IPS-20b (cell line): ENCODE measurements around the gene SPSB3.

Source experiments
- H3K27ac ChIP-seq: one replicate; pipeline ENCODE4 v1.5.1; 2013; ENCODE audit warnings: low read length
- H3K27me3 ChIP-seq: 2 replicates; pipeline ENCODE4 v1.6.1; 2013; ENCODE audit warnings: mild to moderate bottlenecking, low read length, inconsistent platforms; ENCODE audit not compliant: insufficient read depth
- H3K36me3 ChIP-seq: 2 replicates; pipeline ENCODE4 v1.6.1; 2013; ENCODE audit warnings: low read depth, mild to moderate bottlenecking, inconsistent platforms, low read length, moderate library complexity; ENCODE audit not compliant: insufficient read depth
- H3K4me1 ChIP-seq: 2 replicates; pipeline ENCODE4 v1.6.1; 2013; ENCODE audit warnings: mild to moderate bottlenecking, control low read depth, inconsistent platforms, low read length, moderate library complexity; ENCODE audit not compliant: insufficient read depth
- H3K4me3 ChIP-seq: 2 replicates; pipeline ENCODE4 v1.5.1; 2013; ENCODE audit warnings: mild to moderate bottlenecking, low read length, inconsistent platforms
- H3K9ac ChIP-seq: 2 replicates; pipeline ENCODE4 v1.6.1; 2013; ENCODE audit warnings: low read depth, mild to moderate bottlenecking, inconsistent platforms, low read length, moderate library complexity
- H3K9me3 ChIP-seq: 2 replicates; pipeline ENCODE4 v1.6.1; 2013; ENCODE audit warnings: mild to moderate bottlenecking, low read depth, low read length, inconsistent platforms; ENCODE audit not compliant: insufficient read depth

The SPSB3 gene

DNA sequence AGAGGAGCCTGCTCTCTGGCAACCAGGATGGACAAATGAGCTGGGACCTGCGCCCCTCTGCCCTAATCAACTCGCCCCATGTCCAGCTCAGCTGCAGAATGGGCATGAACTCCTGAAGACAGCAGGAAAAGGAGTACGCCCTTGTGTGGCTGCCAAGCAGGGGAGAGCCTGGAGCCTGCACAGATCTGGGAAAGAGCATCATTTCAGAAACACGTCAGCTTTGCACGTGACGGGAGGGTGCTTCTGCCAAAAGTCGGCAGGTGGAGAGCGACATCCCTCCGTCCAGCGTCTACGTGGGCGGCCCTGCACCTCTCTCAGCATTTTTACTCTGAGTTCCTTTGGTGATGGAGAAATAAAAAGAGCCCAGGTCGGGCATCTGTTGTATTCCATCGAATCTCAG, 29.5 kb downstream of the SPSB3 start:
- peaks cover 22% of the 10 kb centered on the region; the same call in 1 of the 2 replicates for H3K36me3 ChIP-seq

DNA sequence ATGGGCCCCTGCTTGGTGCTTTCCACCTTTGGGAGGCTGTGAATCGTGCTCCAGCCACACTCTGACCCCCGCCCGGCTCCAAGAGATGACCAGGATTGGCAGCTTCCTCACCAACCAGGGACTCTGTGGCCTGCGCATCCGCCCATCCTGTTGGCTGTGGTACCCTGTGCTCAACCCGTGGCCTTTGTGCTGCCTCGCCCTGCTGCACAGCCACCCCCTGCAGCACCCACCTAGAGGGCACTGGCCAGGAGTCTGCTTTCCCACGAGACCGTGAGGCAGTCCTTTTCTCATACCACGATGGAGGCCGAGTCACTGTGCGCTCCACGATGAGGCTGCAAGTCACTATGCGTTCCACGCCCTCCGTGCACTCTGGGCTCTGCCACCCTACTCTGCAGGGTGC, 30.4 kb downstream of the SPSB3 start:
- H3K36me3 ChIP-seq, result peaks cover 22% of the 10 kb centered on the region; the same call in 1 of the 2 replicates
- H3K27ac ChIP-seq, result no peak overlapping the region
- no peaks in the 10 kb centered on the region for H3K9me3 ChIP-seq
- H3K4me3 ChIP-seq, result no peak overlapping the region
- no peak overlapping the region for H3K9ac ChIP-seq
- no peaks in the 10 kb centered on the region for H3K27me3 ChIP-seq
- H3K4me1 ChIP-seq, result no peaks in the 10 kb centered on the region

More for the DNA sequence above, 29.5 kb downstream of the SPSB3 start:
- Histone ChIP-seq H3K9ac (no peak overlapping the region), H3K4me1 (no peaks in the 10 kb centered on the region), H3K27me3 (no peaks in the 10 kb centered on the region), H3K27ac (no peak overlapping the region), H3K9me3 (no peaks in the 10 kb centered on the region), H3K4me3 (no peak overlapping the region)

DNA sequence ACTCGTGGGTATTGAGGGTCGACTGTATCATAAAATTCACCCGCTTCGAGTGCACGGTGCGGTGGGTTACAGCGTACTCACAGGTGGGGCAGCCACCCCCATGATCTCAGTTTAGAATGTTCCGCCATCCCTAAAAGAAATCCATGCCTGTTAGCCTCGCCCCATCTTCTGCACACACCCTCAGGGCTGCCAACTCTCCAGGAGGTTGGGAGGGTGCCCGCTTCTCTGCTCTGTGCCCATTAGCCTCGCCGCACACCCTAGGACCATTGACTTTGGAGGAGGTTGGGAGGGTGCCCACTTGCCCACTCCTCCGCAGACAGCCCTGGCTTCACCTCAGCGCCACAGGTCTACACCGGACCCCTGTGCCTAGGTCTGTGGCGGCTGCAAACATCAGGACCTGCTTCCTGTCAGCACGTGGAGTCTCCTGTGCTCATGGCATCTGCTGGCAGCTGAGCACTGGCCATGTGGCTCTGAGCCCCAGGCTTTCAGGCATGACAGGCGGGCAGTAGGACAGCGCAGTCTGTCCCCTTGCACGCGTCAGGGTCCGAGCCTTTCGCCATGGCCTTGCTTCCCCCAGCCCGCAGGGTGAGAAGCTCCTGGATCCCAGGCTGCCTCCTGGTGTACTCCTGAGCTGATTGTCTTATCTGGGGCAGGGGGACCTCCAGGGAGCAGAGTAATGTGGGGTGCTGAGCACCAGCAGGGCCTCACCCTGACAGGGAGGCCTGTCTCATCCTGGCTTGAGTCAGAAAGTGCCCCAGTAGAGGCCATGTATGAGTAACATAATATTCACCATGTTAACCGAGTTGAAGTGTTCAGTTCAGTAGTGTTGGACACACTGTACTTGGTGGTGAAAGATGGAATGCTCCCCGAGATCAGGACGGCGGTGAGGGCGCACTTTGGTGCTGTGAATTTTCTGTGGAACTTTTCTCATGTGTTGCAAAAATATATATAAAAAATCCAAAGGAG, 32.9 kb downstream of the SPSB3 start:
- Histone ChIP-seq H3K4me1 (no peaks in the 10 kb centered on the region), H3K27me3 (no peaks in the 10 kb centered on the region), H3K9ac (no peak overlapping the region), H3K4me3 (no peak overlapping the region), H3K27ac (no peak overlapping the region), H3K36me3 (peaks cover 22% of the 10 kb centered on the region; the same call in 1 of the 2 replicates), H3K9me3 (no peaks in the 10 kb centered on the region)

DNA sequence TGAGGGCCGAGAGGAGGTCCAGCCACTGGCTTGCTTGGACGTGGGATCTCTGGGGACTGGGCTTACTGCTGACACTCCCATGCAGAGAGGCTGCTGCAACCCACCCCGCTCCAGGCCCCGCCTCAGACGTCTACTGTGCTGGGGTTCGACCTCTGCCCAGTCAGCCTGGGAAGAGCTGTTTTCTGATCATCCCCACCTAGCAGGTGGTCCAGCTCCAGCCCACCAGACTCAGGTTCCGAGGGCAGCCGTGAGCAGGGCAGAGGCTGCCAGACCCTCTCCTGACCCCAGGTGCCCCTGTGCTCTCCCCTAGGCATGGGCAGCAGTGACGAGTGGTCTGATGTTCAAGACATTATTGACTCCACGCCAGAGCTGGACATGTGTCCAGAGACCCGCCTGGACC, 34.4 kb downstream of the SPSB3 start:
- H3K27me3 ChIP-seq, result no peaks in the 10 kb centered on the region
- H3K9me3 ChIP-seq, result no peaks in the 10 kb centered on the region
- peaks cover 22% of the 10 kb centered on the region; the same call in 1 of the 2 replicates for H3K36me3 ChIP-seq
- no peak overlapping the region for H3K9ac ChIP-seq
- H3K4me3 ChIP-seq, result no peak overlapping the region
- no peaks in the 10 kb centered on the region for H3K4me1 ChIP-seq
- H3K27ac ChIP-seq, result no peak overlapping the region

DNA sequence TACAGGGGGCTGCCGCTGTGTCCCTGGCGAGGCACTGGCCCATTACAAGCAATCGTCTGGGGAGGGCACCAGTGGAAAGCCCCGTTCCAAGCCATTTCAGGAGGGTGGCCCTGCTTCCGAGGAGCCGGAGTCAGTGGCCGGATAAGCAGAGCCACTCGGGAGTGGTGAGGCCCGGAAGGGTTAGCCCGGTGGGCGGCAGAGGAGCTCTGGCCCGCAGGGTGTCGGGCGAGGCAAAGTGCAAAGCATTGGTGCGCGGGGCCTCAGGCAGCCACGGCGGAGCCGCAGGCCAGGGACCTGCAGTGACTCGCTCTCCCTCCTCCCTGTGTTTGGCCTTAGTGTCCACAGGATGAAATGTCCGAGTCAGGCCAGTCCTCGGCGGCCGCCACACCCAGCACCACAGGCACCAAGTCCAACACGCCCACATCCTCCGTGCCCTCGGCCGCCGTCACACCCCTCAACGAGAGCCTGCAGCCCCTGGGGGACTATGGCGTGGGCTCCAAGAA, 35.6 kb downstream of the SPSB3 start:
- Histone ChIP-seq H3K27me3 (no peaks in the 10 kb centered on the region), H3K9ac (no peak overlapping the region), H3K27ac (no peak overlapping the region), H3K9me3 (no peaks in the 10 kb centered on the region), H3K4me3 (no peak overlapping the region), H3K36me3 (peaks cover 17% of the 10 kb centered on the region; the same call in 1 of the 2 replicates), H3K4me1 (no peaks in the 10 kb centered on the region)

DNA sequence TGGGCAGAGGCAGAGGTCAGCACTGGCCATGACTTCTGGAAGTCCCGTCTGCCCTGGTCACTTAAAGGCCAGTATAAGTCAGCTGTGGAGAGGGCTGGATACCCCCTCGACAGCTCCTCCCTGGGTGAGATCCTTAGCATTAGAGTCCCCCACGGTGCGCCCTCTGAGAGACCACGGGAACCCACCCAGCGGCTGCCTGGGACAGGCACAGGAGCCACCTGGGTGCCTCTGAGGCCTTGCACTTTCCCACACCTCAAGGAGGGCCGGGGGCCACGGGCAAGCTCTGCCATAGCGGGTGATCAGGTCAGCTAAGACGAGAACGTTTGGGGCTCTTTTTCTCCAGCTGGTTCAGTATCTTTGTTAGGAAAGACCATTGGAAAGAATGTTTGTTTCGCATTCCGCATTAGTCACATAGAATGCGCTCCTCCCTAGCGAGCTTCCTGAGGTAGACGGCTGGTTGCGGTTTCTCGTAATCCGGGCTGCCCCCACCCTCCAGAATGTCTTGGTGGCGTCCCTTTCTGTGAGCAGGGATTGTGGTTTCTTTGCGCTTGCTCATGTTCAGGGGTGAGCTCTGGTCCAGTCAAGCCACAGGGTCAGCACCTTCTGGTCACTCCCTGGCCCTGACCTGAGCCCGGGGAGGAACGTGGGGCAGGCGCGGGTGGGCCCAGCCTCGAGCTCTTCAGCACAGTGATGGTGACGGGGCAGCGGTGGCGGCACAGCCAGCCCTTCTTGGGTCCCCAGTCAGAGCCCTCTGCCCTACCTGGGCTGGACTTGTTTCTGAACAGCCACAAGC, 36.3 kb downstream of the SPSB3 start:
- no peaks in the 10 kb centered on the region for H3K9me3 ChIP-seq
- H3K27me3 ChIP-seq, result no peaks in the 10 kb centered on the region
- H3K9ac ChIP-seq, result no peak overlapping the region
- H3K4me1 ChIP-seq, result no peaks in the 10 kb centered on the region
- H3K36me3 ChIP-seq, result peaks cover 12% of the 10 kb centered on the region; the same call in 1 of the 2 replicates
- no peak overlapping the region for H3K27ac ChIP-seq
- no peak overlapping the region for H3K4me3 ChIP-seq

DNA sequence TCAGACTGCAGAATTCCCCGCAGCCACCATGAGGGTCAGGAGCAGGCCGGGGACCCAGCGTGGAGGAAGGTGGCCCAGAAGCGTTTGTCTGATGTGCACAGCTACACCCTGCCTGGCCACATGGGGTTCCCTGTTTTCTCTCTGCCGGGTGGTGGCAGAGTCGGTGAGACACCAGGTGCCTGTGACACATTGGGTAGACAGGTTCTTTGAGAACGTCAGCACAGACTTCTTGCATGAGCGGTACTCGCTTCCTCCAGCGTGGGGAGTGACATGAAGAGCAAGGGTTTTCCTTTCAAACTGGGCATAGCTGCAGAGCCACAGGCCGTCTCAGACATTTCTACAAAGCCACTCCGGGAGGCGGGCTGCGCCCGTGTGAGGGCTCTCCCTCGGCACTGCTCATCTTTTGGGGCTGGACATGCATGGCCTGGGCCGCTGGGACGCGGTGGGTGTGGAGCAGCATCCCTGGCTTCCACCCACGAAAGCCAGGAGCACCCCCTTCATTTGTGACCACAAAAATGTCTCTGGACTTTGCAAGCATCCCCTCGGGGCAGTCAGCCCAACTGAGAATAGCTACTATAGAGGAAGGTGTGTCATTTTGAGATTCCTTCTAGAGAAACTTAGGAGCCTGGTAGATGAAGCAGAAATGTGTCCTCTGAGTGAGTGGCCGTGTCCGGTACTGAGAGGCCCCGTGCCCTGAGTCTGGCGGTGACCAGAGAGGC, 37.0 kb downstream of the SPSB3 start:
- Histone ChIP-seq H3K27ac (no peak overlapping the region), H3K9me3 (no peaks in the 10 kb centered on the region), H3K4me1 (no peaks in the 10 kb centered on the region), H3K9ac (no peak overlapping the region), H3K4me3 (no peak overlapping the region), H3K27me3 (no peaks in the 10 kb centered on the region), H3K36me3 (peaks cover 12% of the 10 kb centered on the region; the same call in 1 of the 2 replicates)

DNA sequence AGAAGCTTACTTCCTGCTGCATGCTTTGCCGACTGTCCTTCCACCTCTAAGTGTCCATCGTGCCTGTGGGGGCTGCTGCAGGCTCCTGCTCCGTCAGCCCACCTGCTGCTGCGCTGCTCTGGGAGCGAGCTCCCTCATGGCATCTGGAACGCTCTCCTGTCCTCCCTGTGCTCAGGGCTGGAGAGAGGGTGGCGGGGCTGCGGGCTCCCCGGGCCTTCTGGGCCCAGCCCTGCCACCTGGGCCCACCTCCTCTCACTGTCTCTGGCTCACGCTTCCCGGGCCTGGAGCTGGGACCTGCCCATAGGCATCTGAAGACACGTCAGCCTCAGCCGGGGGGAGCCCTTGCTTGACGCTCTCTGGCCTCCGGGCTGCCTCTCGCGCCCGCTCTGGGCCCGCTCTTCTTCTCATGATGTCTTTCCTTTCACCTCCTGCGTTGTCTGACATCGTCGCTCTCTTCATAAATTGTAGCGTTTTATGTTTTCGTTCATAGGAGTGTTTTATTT, 38.0 kb downstream of the SPSB3 start:
- no peaks in the 10 kb centered on the region for H3K27me3 ChIP-seq
- H3K9ac ChIP-seq, result no peak overlapping the region
- H3K27ac ChIP-seq, result no peak overlapping the region
- H3K4me1 ChIP-seq, result no peaks in the 10 kb centered on the region
- H3K4me3 ChIP-seq, result no peak overlapping the region
- peaks cover 11% of the 10 kb centered on the region; the same call in 1 of the 2 replicates for H3K36me3 ChIP-seq
- H3K9me3 ChIP-seq, result peaks cover 7% of the 10 kb centered on the region

DNA sequence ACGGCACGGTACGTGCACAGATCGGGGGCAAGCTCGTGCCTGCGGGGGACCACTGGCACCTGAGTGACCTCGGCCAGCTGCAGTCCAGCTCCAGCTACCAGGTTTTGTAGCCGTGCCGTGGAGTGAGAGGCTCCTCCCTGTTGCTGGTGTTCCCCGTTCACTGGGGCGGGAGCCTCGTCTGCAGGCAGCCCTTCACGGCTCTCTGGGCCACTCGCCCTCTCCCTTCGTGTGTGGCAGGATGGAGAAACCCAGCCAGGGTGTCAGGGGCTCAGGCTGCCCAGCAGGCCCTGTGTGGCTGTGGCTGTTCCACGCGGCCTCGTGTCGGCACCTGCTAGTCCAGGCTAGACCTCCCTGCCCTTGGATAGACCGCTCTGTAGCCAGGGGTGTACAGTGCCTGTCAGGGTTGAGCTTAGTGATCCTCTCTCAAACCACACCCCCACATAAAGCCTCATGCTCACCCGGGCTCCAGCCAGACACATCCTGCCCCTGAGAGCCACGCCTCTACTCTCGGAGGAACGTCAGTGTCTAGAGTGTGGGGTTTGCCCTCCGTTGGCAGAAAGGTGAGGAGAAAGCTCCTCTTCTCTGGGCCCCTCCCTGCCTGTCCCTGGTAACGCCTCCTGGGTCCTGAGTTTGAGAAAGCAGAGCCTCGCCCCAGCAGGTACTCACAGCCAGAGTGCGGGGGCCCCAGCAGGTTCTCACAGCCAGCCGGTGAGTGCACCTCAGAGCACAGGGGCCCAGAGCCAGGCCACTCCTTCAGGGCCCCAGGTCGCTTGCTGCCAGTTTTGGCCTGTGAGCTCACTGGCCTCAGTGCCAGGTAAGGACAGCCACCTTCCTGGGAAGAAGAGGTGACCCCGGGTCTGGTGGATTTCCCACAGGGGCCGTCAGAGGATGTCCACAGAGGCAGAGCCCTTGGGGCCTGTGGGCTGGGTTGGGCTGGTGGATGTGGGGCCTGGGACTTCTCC, 38.7 kb downstream of the SPSB3 start:
- Histone ChIP-seq H3K9ac (no peak overlapping the region), H3K27ac (no peak overlapping the region), H3K27me3 (no peaks in the 10 kb centered on the region), H3K36me3 (peaks cover 3% of the 10 kb centered on the region; the same call in 1 of the 2 replicates), H3K4me1 (no peaks in the 10 kb centered on the region), H3K9me3 (peaks cover 14% of the 10 kb centered on the region), H3K4me3 (no peak overlapping the region)

DNA sequence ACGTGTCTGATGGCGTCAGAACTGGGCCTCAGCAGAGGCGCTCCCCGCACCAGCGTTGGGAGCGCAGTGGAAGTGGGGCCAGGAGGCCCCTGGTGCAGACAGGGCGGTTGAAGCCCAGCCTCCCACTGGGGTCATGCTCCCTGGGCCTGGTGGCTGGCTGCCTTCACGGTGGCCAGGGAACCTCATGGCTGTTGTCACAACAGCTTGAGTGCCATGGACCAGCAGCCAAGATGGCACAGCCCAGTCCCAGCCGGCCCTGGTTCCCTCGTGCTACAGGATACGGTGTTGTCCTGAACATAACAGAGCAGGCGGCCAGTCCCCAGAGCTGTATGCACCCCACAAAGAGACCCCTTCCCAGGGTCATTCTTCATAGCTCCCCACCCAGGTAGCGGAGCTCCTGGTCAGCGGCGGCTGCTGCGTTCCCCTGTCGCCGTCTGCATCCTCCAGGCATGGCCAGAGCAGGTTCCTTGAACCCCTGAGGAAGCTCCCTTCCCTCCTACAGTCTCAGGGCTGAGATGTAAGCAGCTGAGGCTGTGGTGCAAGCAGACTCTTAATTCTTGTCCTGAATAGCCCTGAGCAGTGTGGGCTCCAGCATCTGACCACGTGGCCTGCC, 40.7 kb downstream of the SPSB3 start:
- Histone ChIP-seq H3K9ac (no peak overlapping the region), H3K27ac (no peak overlapping the region), H3K9me3 (peaks cover 34% of the 10 kb centered on the region), H3K4me3 (no peak overlapping the region), H3K27me3 (no peaks in the 10 kb centered on the region), H3K4me1 (no peaks in the 10 kb centered on the region), H3K36me3 (no peaks in the 10 kb centered on the region; the same call in 1 of the 2 replicates)
